Tibial artery (tissue), 4 donors: ENCODE measurements around the gene CYP27B1.
A peak's percentile ranks its signal among the peaks of the same experiment; 100 is the strongest.

ENCODE experiments used
- DNase-seq, 2 donors: peaks; one replicate each; pipeline ENCODE4 v3.0.0-alpha.2; 2019
- H3K27ac ChIP-seq, 2 donors: fragments of 200-600 bp; sonication (generic) in 1 of 2; 1 replicate in 1 of 2; 2 replicates in 1 of 2; pipeline ENCODE4 v1.5.1; 2018 to 2019; ENCODE audit warnings: mild to moderate bottlenecking in 1 of 2
- H3K27me3 ChIP-seq, 2 donors: fragments of 200-600 bp; sonication (generic) in 1 of 2; one replicate each; pipeline versions ENCODE4 v1.5.1 to v1.6.0; 2016 to 2019
- H3K36me3 ChIP-seq, 3 donors: fragments of 200-600 bp; sonication (generic) in 2 of 3; one replicate each; pipeline ENCODE4 v1.5.1; 2016 to 2019; ENCODE audit warnings: mild to moderate bottlenecking in 2 of 3
- H3K4me1 ChIP-seq, 4 donors: fragments of 200-600 bp; sonication (generic) in 2 of 4; 1 replicate in 3 of 4; 2 replicates in 1 of 4; pipeline ENCODE4 v1.5.1; 2016 to 2019
- H3K4me3 ChIP-seq, 2 donors: fragments of 200-600 bp; sonication (generic) in 1 of 2; 1 replicate in 1 of 2; 2 replicates in 1 of 2; pipeline ENCODE4 v1.5.1; 2018 to 2019; ENCODE audit warnings: mild to moderate bottlenecking in 2 of 2
- H3K9me3 ChIP-seq, 3 donors: fragments of 200-600 bp; sonication (generic) in 1 of 3; one replicate each; pipeline ENCODE4 v1.5.1; 2016 to 2019
- intact Hi-C: fragments of 100-400 bp; cut with DNase I; formaldehyde crosslinking; loops from one replicate; pipeline ENCODE4 v1.15.0; 2023; ENCODE audit warnings: low total_unique reads
- TF ChIP-seq, protein P1 (sequence below), 2 experiments: fragments of 200-600 bp in 1 of 2; fragments of 450-650 bp in 1 of 2; IDR thresholded peaks; one replicate each; pipeline ENCODE4 v1.5.1; 2017 to 2019; ENCODE audit warnings: antibody characterized with exemption in 2 of 2, mild to moderate bottlenecking in 1 of 2, moderate library complexity in 1 of 2

CYP27B1 gene

DNA sequence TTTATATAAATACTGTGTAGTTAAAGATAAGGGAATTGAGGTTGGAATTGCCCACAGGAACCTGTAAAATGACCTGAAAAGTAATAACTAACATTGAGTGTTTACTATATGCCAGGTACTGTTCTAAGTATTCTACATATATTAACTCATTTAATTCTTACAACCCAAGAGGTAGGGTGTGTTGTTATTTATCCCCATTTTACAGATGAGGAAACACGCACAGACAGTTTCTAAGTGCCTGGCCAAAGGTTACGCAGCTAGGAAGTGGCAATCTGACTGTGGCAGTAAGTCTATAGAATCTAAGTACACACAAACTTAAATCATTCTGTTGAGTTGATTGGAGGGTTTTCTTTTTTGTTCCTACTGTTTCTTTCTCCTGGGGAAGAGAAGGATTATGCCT is 23.1 kb downstream of the CYP27B1 start:
- intact Hi-C loops = no loop called here
- H3K27ac ChIP-seq = peak overlapping the region; percentile 98 to 99
- no peaks in the 10 kb centered on the region for H3K9me3 ChIP-seq
- peaks cover 0 to 34% of the 10 kb centered on the region in 2 donors for H3K27me3 ChIP-seq
- TF ChIP-seq, protein P1, sequence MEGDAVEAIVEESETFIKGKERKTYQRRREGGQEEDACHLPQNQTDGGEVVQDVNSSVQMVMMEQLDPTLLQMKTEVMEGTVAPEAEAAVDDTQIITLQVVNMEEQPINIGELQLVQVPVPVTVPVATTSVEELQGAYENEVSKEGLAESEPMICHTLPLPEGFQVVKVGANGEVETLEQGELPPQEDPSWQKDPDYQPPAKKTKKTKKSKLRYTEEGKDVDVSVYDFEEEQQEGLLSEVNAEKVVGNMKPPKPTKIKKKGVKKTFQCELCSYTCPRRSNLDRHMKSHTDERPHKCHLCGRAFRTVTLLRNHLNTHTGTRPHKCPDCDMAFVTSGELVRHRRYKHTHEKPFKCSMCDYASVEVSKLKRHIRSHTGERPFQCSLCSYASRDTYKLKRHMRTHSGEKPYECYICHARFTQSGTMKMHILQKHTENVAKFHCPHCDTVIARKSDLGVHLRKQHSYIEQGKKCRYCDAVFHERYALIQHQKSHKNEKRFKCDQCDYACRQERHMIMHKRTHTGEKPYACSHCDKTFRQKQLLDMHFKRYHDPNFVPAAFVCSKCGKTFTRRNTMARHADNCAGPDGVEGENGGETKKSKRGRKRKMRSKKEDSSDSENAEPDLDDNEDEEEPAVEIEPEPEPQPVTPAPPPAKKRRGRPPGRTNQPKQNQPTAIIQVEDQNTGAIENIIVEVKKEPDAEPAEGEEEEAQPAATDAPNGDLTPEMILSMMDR (IDR thresholded peaks at IDR 0.05) = no peak
- peaks cover 19 to 27% (median 20%) of the 10 kb centered on the region in 3 donors for H3K36me3 ChIP-seq
- H3K4me1 ChIP-seq = peaks cover 0 to 21% (median 16%) of the 10 kb centered on the region in 4 donors
- H3K4me3 ChIP-seq = no peak overlapping the region
- no peak for DNase-seq

DNA sequence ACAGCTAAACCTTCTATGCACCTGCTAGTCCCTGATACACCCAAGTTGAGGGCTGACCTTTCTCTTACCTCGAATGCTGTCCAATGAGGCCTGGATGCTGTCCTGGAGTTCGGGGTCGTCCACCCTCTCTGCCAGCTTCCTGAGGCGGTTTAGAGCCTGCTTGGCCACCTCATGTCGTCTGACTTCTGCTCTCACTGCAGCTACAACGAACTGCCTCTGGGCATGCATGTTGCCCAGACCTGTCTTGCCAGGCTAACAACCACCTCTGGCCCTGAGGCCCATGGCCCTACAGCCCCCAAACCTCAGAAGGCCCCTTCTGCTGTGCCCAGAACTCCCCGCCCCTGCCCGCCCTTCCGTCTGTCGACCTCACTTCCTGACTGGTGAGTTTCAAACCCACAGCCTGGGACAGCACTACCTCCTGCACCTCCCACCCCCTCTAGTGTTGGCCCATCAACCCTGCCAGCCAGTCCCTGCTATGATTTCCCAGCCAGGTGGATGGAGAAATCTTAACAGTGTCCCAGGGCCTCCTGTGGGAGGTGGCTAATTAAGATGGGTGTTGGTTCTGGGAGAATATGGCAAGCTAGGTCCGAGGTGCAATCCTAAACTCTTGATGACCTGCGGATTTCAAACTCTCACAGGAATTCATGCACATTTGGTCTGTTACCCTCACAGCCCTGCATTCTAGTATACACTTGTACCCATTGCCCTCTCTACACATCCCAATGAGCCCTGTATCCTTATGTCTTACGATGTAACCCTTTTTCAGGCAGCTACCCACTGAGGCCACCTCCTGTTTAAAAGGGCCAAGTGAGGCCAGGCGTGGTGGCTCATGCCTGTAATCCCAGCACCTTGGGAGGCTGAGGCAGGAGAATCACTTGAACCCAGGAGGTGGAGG is 24.8 kb downstream of the CYP27B1 start:
- Histone ChIP-seq H3K27me3 (peaks cover 7 to 51% of the 10 kb centered on the region in 2 donors), H3K4me3 (no peak overlapping the region), H3K36me3 (peaks cover 3 to 10% (median 5%) of the 10 kb centered on the region in 3 donors), H3K27ac (no peak overlapping the region), H3K9me3 (no peaks in the 10 kb centered on the region), H3K4me1 (peaks cover 15 to 38% (median 32%) of the 10 kb centered on the region in 4 donors)
- intact Hi-C loops = no loop called here
- TF ChIP-seq, protein P1 (IDR thresholded peaks at IDR 0.05) = no peak
- no peak for DNase-seq

DNA sequence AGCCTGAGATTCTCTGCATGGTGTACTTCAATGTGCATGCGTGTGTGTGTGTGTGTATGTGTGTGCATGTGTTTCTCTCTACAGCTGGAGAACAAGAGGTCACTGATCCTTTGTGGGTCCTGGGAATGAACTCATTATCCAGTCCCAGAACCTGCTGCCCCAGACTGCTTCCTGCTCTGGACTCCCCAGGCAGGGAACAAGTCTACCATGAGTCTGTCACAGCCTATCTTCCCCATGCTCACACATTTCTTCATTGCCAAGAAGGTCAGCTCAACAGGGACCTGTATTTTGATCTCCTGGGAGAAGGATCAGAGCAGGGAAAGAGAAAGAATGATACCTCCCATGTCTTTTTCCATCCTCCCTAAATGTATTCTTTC is 25.5 kb downstream of the CYP27B1 start:
- intact Hi-C loops = no loop called here
- H3K27me3 ChIP-seq = peaks cover 8 to 58% of the 10 kb centered on the region in 2 donors
- no peak for DNase-seq
- peaks cover 15 to 45% (median 38%) of the 10 kb centered on the region in 4 donors for H3K4me1 ChIP-seq
- H3K9me3 ChIP-seq = no peaks in the 10 kb centered on the region
- no peak overlapping the region for H3K27ac ChIP-seq
- peaks cover 0 to 3% (median 0%) of the 10 kb centered on the region in 3 donors for H3K36me3 ChIP-seq
- TF ChIP-seq, protein P1 (IDR thresholded peaks at IDR 0.05) = no peak
- H3K4me3 ChIP-seq = no peak overlapping the region

DNA sequence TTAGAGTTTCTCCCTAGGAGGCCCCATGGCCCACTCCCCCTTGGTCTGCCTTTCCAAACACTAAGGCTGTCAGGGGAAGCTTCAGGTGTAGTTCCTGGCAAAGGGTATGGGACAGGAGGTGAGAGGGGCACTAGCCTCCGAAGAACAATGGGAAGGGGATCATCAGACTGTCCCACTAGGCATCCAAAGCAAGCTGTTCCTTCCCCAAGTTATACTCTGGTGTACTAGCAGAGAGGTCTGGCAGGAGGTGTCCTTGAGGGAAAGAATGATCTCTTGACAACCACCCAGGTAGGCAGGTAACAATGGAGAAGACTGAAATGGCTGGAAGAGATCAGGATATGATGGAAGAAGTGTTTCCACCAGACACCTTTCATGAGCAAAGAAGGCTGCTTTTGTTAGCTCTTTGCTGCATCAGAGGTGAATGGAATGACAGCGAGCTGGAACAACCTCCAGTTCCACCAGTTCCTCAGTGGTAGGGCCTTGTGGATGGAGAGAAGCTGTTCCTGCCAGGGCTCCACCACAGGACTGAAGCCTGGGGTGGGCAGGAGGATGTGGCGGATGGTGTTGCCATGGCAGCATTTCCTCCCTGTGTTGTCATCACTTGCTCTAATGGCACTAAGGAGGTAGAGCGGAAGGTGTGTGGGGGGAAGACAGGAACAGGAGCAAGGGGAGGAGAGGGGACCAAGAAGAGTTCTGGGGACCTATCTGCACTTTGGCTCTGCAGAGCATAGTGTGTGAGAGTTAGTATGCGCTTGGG is 26.0 kb downstream of the CYP27B1 start:
- no peak overlapping the region for H3K4me3 ChIP-seq
- H3K9me3 ChIP-seq = no peaks in the 10 kb centered on the region
- intact Hi-C loops = no loop called here
- H3K27ac ChIP-seq = no peak overlapping the region
- TF ChIP-seq, protein P1 (IDR thresholded peaks at IDR 0.05) = no peak
- peaks cover 8 to 64% of the 10 kb centered on the region in 2 donors for H3K27me3 ChIP-seq
- DNase-seq = no peak
- no peaks in the 10 kb centered on the region for H3K36me3 ChIP-seq
- H3K4me1 ChIP-seq = peaks cover 15 to 46% (median 43%) of the 10 kb centered on the region in 4 donors

DNA sequence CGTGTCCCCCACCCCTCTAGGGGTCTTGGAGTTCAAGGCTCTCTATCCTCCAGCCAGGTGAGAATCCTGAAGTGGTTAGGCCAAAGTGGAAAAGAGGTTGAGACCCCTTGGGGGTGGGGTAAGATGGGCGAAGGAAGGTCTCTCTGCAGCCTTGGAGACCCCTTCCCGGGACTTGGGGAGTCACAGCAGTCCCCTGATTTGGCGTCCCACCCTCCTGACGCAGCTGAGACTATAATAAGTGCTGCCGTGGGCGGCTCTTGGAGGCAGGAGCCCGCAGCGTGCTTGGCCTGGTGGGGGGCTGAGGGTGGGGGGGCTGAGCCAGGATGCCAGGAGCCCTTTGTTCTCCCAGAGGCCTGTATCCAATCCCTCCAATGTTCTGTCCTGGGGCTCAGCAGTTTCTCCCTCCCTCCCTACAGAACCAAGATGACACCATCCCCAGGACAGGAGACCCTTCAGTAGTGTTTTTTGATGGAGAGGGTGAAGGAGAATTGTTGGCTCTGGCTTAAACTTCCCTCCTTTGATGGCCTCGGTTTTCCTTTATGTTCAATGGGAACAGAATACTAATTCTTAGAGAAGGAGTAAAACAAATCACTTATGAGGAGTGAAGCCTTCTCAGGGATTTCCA is 26.9 kb downstream of the CYP27B1 start:
- no peak overlapping the region for H3K27ac ChIP-seq
- H3K4me1 ChIP-seq = peaks cover 15 to 46% (median 41%) of the 10 kb centered on the region in 4 donors
- TF ChIP-seq, protein P1 (IDR thresholded peaks at IDR 0.05) = no peak
- H3K27me3 ChIP-seq = peaks cover 8 to 72% of the 10 kb centered on the region in 2 donors
- no peak overlapping the region for H3K4me3 ChIP-seq
- H3K36me3 ChIP-seq = no peaks in the 10 kb centered on the region
- no peak for DNase-seq
- no peaks in the 10 kb centered on the region for H3K9me3 ChIP-seq
- intact Hi-C loops = no loop called here
